Thymus (tissue), 11 donors: ENCODE data around the gene DIPK1A. TPM values are rescaled to one million over a fixed set of nuclear protein-coding genes. Genes with fewer than 3 reads are reported as not detected.

Experiments used
- DNase-seq, 9 donors: peaks; one replicate each; pipeline ENCODE4 v3.0.0-alpha.2; 2013; ENCODE audit warnings: low spot score in 9 of 9, low read depth in 6 of 9, missing footprints in 1 of 9
- H3K27ac ChIP-seq, 2 donors: one replicate each; pipeline ENCODE4 v1.5.1; 2013; ENCODE audit warnings: control low read depth in 1 of 2, low read depth in 1 of 2, low read length in 1 of 2, mild to moderate bottlenecking in 1 of 2, moderate library complexity in 1 of 2
- H3K27me3 ChIP-seq, 2 donors: one replicate each; pipeline ENCODE4 v1.5.1; 2013; ENCODE audit warnings: low read length in 1 of 2; ENCODE audit not compliant: control insufficient read depth in 2 of 2, insufficient read depth in 1 of 2
- H3K36me3 ChIP-seq, 2 donors: one replicate each; pipeline ENCODE4 v1.5.1; 2013; ENCODE audit warnings: low read length in 1 of 2, mild to moderate bottlenecking in 1 of 2, moderate library complexity in 1 of 2; ENCODE audit not compliant: control insufficient read depth in 2 of 2, insufficient read depth in 2 of 2
- H3K4me1 ChIP-seq, 2 donors: one replicate each; pipeline ENCODE4 v1.5.1; 2013; ENCODE audit warnings: low read length in 2 of 2; ENCODE audit not compliant: control insufficient read depth in 2 of 2, insufficient read depth in 2 of 2
- H3K4me3 ChIP-seq, 2 donors: one replicate each; pipeline ENCODE4 v1.5.1; 2013; ENCODE audit warnings: low read length in 2 of 2, control low read depth in 1 of 2, mild to moderate bottlenecking in 1 of 2
- H3K9me3 ChIP-seq, 2 donors: one replicate each; pipeline ENCODE4 v1.5.1; 2013; ENCODE audit warnings: low read length in 1 of 2, mild to moderate bottlenecking in 1 of 2; ENCODE audit not compliant: control insufficient read depth in 2 of 2, insufficient read depth in 1 of 2
- WGBS: extraction: QIAGEN DNeasy Blood & Tissue Kit; methylation state at CpG from one replicate; pipeline ENCODE4 v1.1.7; 2013; 5-methylcytosine and 5-hydroxymethylcytosine counted together
- polyA plus RNA-seq: library from polyadenylated mRNA; stranded (reverse); fragments of 200-250 nt; gene quantifications from one replicate; pipeline ENCODE4 v1.2.3, GENCODE V29; 2013
- total RNA-seq: library from RNA; stranded (reverse); fragments of 120-200 nt; gene quantifications from one replicate; pipeline ENCODE4 v1.2.4, GENCODE V29; 2013
- donor health status: healthy.

Gene DIPK1A
- total and polyA plus RNA-seq, 2 donors: 11.9 to 13.1 TPM

- 48% methylated on average over 2 of the region's 2 CpGs for WGBS
- DNase-seq: no peak
- no peak overlapping the region for H3K4me3 ChIP-seq
- peak overlapping the region in 1 of 2 donors; percentile 66 for H3K27ac ChIP-seq
- no peaks in the 10 kb centered on the region for H3K27me3 ChIP-seq
- H3K4me1 ChIP-seq: peaks cover 0 to 2% of the 10 kb centered on the region in 2 donors
- H3K9me3 ChIP-seq: no peaks in the 10 kb centered on the region
- H3K36me3 ChIP-seq: no peaks in the 10 kb centered on the region
Observed at GRCh38 chr1:93000751-93001175, 39.5 kb upstream of the DIPK1A start.

- H3K4me1 ChIP-seq: peaks cover 0 to 2% of the 10 kb centered on the region in 2 donors
Observed at GRCh38 chr1:93000291-93000690, 39.0 kb upstream of the DIPK1A start.

DNA sequence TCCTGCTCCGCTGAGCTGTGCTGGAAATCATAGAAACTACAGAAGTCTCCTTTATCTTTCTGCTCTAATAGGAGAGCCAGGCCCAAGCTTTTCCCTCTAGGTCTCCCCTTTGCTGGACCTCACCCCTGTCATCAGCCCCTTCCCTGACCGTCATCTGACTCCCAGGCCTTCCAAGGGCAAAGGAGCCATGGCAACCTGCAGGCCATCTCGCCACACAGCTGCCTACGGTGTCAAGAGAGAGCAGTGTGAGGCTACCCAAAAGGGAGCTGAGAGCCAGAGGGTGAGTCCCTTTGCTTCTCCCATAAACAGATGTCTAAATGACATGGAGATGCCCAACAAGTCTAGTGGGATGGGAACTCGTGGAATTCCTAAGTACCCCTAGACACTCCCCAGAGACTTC is 37.6 kb upstream of the DIPK1A start:
- Histone ChIP-seq H3K27me3 (no peaks in the 10 kb centered on the region), H3K9me3 (no peaks in the 10 kb centered on the region), H3K36me3 (no peaks in the 10 kb centered on the region), H3K4me1 (peaks cover 0 to 2% of the 10 kb centered on the region in 2 donors), H3K4me3 (no peak overlapping the region), H3K27ac (no peak overlapping the region)
- WGBS: 98% methylated on average over 5 of the region's 5 CpGs
- DNase-seq: no peak

More at GRCh38 chr1:93000291-93000690, 39.0 kb upstream of the DIPK1A start:
- peak overlapping the region in 1 of 2 donors; percentile 66 for H3K27ac ChIP-seq
- 95% methylated on average over 2 of the region's 2 CpGs for WGBS
- H3K4me3 ChIP-seq: no peak overlapping the region
- H3K27me3 ChIP-seq: no peaks in the 10 kb centered on the region
- no peaks in the 10 kb centered on the region for H3K9me3 ChIP-seq
- no peaks in the 10 kb centered on the region for H3K36me3 ChIP-seq
- no peak for DNase-seq

DNA sequence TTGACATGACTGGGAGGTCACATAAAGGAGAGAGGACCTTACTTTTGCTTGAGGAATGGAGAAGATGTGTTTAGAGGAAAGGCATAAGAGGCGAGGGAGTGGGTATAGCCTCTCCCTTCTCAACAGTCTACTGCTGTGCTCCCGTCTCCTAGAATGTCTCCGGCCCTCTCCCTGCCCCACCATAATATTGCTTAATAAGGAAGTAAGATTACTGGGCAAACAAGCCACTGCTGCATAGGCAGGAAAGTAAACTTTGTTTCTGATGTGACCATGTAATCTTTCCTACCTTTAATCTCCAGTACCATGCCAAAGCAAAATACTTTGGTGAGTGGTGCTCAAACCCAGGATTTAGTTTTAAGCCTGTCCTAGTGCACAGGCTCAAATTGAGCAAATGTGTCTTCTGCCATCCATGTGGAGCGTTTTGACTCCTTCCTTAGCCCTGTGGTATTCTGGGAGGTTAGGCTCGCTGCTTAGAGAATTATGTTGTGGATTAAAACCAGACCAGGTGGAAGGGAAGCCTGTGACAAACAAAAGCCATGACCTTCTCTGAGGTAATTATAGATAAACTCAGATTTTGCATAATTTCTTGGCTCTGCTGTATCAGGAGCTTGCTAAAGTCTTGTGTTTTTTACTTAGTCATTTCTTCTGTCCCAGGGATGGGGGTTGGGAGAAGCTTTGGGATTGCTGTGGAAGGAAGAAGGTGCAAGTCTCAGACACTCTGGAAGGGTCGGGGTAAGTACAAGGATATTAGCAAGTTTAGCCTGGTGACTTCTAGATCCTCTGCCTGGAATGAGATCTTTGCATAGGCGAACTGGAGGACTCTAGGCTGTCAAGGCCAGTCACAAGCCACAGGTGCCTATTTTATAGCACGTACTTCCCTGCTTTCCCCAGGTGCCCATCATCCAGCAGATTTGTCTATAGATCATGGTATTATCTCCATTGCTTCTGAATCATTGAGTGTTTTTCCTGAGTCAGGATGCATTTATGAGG is 34.5 kb upstream of the DIPK1A start:
- no peaks in the 10 kb centered on the region for H3K36me3 ChIP-seq
- no peak overlapping the region for H3K27ac ChIP-seq
- peaks cover 5 to 13% of the 10 kb centered on the region in 2 donors for H3K4me1 ChIP-seq
- 96% methylated on average over 8 of the region's 8 CpGs for WGBS
- H3K27me3 ChIP-seq: no peaks in the 10 kb centered on the region
- no peak overlapping the region for H3K4me3 ChIP-seq
- no peak for DNase-seq
- no peaks in the 10 kb centered on the region for H3K9me3 ChIP-seq

DNA sequence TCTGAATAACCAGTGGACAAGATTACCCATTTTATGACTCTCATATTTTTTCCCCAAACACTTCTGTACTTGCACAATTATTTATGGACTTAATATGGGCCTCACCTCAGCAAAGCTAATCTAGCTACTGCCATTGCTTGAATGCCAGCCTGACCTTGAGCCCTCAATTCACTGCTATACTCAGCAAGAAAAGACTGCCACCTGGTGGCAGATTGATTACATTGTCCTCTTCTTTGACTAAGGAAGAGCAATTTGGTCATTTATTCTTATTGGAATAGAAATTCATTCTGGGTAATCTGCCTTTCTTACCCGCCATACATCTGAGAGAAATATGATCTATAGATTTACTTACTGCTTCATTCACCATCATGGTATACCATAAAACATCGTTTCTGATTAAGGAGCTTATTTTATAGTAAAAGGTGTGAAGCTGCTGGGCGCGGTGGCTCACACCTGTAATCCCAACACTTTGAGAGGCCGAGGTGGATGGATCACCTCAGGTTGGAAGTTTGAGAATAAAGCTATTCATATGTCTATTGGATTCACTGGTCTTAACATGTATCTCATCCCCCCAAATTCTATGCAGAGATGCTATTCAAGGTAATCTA is 32.9 kb upstream of the DIPK1A start:
- DNase-seq: peak; percentile 63 to 93 (median 84)
- no peaks in the 10 kb centered on the region for H3K27me3 ChIP-seq
- peaks cover 12 to 19% of the 10 kb centered on the region in 2 donors for H3K4me1 ChIP-seq
- no peaks in the 10 kb centered on the region for H3K36me3 ChIP-seq
- 66% methylated on average over 5 of the region's 5 CpGs for WGBS
- H3K9me3 ChIP-seq: no peaks in the 10 kb centered on the region
- H3K4me3 ChIP-seq: no peak overlapping the region
- H3K27ac ChIP-seq: no peak overlapping the region

DNA sequence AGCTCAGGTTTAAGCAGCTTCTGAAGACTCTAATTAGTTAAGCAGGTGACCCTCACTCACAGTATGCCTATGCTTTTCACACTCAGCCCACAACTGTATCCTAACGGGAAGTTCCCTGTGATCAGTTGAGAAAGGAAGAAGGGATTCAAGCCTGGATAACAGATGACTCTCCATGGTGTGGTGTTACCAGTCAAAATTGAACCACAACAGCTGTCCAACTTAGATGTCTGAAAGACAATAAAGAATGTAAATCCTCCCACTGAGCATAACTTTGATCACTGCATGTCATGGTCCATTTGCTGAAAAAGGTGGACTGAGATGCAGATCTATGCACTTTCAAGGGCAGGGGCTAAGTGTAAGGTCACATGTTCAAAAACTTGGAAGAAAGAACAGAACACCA is 32.3 kb upstream of the DIPK1A start:
- no peaks in the 10 kb centered on the region for H3K9me3 ChIP-seq
- WGBS: 98% methylated on average over 1 of the region's 1 CpG
- no peak overlapping the region for H3K4me3 ChIP-seq
- H3K36me3 ChIP-seq: no peaks in the 10 kb centered on the region
- no peak for DNase-seq
- peaks cover 12 to 19% of the 10 kb centered on the region in 2 donors for H3K4me1 ChIP-seq
- H3K27me3 ChIP-seq: no peaks in the 10 kb centered on the region
- no peak overlapping the region for H3K27ac ChIP-seq

DNA sequence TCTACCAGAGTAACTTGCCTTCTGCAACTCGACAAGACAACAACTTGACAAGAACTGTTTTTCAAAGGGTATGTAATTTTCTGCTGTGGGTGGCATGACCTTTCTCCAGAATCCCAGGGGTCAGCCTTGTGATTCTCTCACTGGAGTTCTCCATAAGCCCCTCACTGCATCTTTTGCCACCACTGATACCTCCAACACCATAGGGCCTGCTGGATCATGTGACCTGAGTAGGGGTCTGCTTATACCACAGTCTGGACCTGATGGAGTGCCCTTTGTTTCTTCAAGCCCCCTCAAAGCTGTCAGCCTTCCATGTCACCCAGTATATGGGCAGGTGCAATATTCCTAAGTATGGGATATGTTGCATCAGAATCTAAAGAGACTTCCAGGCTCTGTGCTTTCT is 31.6 kb upstream of the DIPK1A start:
- H3K9me3 ChIP-seq: no peaks in the 10 kb centered on the region
- WGBS: 97% methylated on average over 1 of the region's 1 CpG
- no peak overlapping the region for H3K27ac ChIP-seq
- no peaks in the 10 kb centered on the region for H3K36me3 ChIP-seq
- no peaks in the 10 kb centered on the region for H3K27me3 ChIP-seq
- no peak for DNase-seq
- H3K4me1 ChIP-seq: peaks cover 12 to 19% of the 10 kb centered on the region in 2 donors
- no peak overlapping the region for H3K4me3 ChIP-seq

GRCh38 chr1:92992054-92992453 is 30.8 kb upstream of the DIPK1A start:
- DNase-seq: no peak
- Histone ChIP-seq H3K4me3 (no peak overlapping the region), H3K27ac (no peak overlapping the region), H3K27me3 (no peaks in the 10 kb centered on the region), H3K36me3 (no peaks in the 10 kb centered on the region), H3K9me3 (no peaks in the 10 kb centered on the region), H3K4me1 (peaks cover 12 to 19% of the 10 kb centered on the region in 2 donors)

DNA sequence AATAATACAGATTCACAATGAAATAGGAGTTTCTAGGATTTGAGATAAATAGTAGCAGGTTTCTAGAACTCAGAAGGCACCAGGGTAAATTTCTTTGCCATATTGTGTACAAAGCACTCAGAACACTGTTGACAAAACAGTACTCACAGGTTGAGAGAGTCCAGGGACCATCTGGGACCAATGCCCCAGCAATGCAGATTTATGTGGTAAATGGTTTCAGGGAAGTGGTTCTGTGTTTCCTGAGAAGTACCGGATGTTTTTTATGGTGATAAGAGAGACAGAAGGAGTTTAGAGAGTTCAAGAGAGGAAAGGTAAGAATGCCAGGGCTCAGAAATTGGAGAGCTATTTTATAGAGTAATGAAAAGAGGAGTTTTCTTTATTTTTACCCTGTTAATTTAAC is 29.6 kb upstream of the DIPK1A start:
- H3K9me3 ChIP-seq: no peaks in the 10 kb centered on the region
- no peaks in the 10 kb centered on the region for H3K36me3 ChIP-seq
- peaks cover 12 to 19% of the 10 kb centered on the region in 2 donors for H3K4me1 ChIP-seq
- H3K27me3 ChIP-seq: no peaks in the 10 kb centered on the region
- 2% methylated on average over 1 of the region's 1 CpG for WGBS
- H3K27ac ChIP-seq: no peak overlapping the region
- peak in 3 of 9 donors; percentile 21 to 66 (median 25) for DNase-seq
- no peak overlapping the region for H3K4me3 ChIP-seq
